ENCODE data around the gene KRT82. TPM values are rescaled to one million over a fixed set of nuclear protein-coding genes. Genes with fewer than 3 reads are reported as not detected.

Gene KRT82
- polyA plus RNA-seq, 2 of the 4 experiments (the other 2 are of a cell fraction) = not detected

- ChIA-PET POLR2A (no interaction called here), CTCF (interaction anchor here (0.7 to 46.1 kb wide), 10 partner anchors 11 to 473 kb away, joined by 3 to 1221 read pairs (median 6); partner anchors contain the start of gene KRT84)
- H3K27ac ChIP-seq = no peak overlapping the region
- TF ChIP-seq EHF (CRISPR knock-in tag; IDR thresholded peaks at IDR 0.05) = no peak
- TF ChIP-seq FOSL2 (IDR thresholded peaks at IDR 0.05) = no peak
- no peak for TF ChIP-seq FOSL2 (CRISPR knock-in tag; IDR thresholded peaks at IDR 0.05)
- TF ChIP-seq HEYL (CRISPR knock-in tag; IDR thresholded peaks at IDR 0.05) = no peak
- TF ChIP-seq, protein P1, sequence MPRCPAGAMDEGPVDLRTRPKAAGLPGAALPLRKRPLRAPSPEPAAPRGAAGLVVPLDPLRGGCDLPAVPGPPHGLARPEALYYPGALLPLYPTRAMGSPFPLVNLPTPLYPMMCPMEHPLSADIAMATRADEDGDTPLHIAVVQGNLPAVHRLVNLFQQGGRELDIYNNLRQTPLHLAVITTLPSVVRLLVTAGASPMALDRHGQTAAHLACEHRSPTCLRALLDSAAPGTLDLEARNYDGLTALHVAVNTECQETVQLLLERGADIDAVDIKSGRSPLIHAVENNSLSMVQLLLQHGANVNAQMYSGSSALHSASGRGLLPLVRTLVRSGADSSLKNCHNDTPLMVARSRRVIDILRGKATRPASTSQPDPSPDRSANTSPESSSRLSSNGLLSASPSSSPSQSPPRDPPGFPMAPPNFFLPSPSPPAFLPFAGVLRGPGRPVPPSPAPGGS (IDR thresholded peaks at IDR 0.05) = no peak
- TF ChIP-seq CTCF (IDR thresholded peaks at IDR 0.05) = no peak
- TF ChIP-seq ZSCAN20 (CRISPR knock-in tag; IDR thresholded peaks at IDR 0.05) = no peak
- TF ChIP-seq, protein P2, sequence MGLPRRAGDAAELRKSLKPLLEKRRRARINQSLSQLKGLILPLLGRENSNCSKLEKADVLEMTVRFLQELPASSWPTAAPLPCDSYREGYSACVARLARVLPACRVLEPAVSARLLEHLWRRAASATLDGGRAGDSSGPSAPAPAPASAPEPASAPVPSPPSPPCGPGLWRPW (IDR thresholded peaks at IDR 0.05) = no peak
- no peak for TF ChIP-seq POLR2A (IDR thresholded peaks at IDR 0.05; ENCODE audit: low read length)
- no peak for TF ChIP-seq ATOH8 (CRISPR knock-in tag; IDR thresholded peaks at IDR 0.05; ENCODE audit: low read depth)
- no peak for TF ChIP-seq RARB (CRISPR knock-in tag; IDR thresholded peaks at IDR 0.05)
- no peak for TF ChIP-seq PBX3 (IDR thresholded peaks at IDR 0.05)
- TF ChIP-seq RNF2 (IDR thresholded peaks at IDR 0.05; ENCODE audit: borderline replicate concordance, low read depth) = no peak
- TF ChIP-seq, protein P3, sequence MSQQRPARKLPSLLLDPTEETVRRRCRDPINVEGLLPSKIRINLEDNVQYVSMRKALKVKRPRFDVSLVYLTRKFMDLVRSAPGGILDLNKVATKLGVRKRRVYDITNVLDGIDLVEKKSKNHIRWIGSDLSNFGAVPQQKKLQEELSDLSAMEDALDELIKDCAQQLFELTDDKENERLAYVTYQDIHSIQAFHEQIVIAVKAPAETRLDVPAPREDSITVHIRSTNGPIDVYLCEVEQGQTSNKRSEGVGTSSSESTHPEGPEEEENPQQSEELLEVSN (IDR thresholded peaks at IDR 0.05; ENCODE audit: borderline replicate concordance, low read depth) = no peak
- no peak for TF ChIP-seq MAX (IDR thresholded peaks at IDR 0.05)
- no peak for TF ChIP-seq SREBF2 (IDR thresholded peaks at IDR 0.05)
- ATAC-seq (no peak), FAIRE-seq (no peak), DNase-seq (ENCODE audit: low read depth in 1 of 2, low spot score in 1 of 2) (no peak)
- H3K4me2 ChIP-seq = no peak overlapping the region
- peaks cover 6% of the 10 kb centered on the region; the same call in 1 of the 3 replicates for H3K4me1 ChIP-seq
- no peak overlapping the region for H3K4me3 ChIP-seq
- no peaks in the 10 kb centered on the region for H3K9me3 ChIP-seq
- 86% methylated on average over 9 of the region's 9 CpGs for WGBS (ENCODE audit: missing lambda C conversion rate)
These were observed 5.2 kb downstream of the KRT82 start for GRCh38 chr12:52400906-52401305.

DNA sequence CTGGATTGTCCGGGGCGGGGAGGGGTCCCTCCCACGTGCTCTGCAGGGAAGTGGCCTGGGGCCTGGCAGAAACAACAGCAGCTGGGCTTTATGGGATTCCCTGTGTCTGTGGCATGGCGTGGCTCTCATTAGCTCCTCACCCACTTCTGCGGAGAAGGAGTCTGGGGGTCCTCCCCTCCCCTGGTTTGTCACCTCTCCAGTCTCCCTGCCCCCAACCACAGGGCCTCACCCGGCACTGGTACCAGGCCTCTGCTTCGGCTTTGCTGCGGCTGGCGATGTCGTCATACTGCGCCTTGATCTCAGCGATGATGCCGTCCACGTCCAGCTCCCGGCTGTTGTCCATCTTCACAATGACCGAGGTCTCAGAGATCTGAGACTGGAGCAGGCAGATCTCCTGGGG lies 6.4 kb downstream of the KRT82 start:
- POLR2A ChIA-PET = no interaction called here
- CTCF ChIA-PET = interaction anchor here (0.6 to 46.1 kb wide), 7 partner anchors 10 to 474 kb away, joined by 3 to 1221 read pairs (median 6); no protein-coding TSS in a partner anchor
- no peak for TF ChIP-seq RNF2 (IDR thresholded peaks at IDR 0.05; ENCODE audit: borderline replicate concordance, low read depth)
- no peak for TF ChIP-seq FOSL2 (IDR thresholded peaks at IDR 0.05)
- TF ChIP-seq FOSL2 (CRISPR knock-in tag; IDR thresholded peaks at IDR 0.05) = no peak
- no peak for TF ChIP-seq ESRRA (IDR thresholded peaks at IDR 0.05; ENCODE audit: borderline replicate concordance, low read length)
- TF ChIP-seq CHD4 (IDR thresholded peaks at IDR 0.05; ENCODE audit: borderline replicate concordance) = no peak
- no peak for TF ChIP-seq ATOH8 (CRISPR knock-in tag; IDR thresholded peaks at IDR 0.05; ENCODE audit: low read depth)
- Histone ChIP-seq H3K27ac (no peak overlapping the region), H3K4me2 (no peak overlapping the region), H3K4me3 (no peak overlapping the region), H3K4me1 (peaks cover 6% of the 10 kb centered on the region; the same call in 1 of the 3 replicates), H3K9me3 (no peaks in the 10 kb centered on the region)
- 90% methylated on average over 16 of the region's 16 CpGs for WGBS (ENCODE audit: missing lambda C conversion rate)
- no peak for DNase-seq (ENCODE audit: low read depth in 1 of 2, low spot score in 1 of 2)
- no peak for ATAC-seq
- FAIRE-seq = no peak
